ENCODE measurements around the gene CCDC83. TPM values are rescaled to one million over a fixed set of nuclear protein-coding genes. Genes with fewer than 3 reads are reported as not detected.

The CCDC83 gene
- total RNA-seq, 1 donor from 2014 or later, result not detected

DNA sequence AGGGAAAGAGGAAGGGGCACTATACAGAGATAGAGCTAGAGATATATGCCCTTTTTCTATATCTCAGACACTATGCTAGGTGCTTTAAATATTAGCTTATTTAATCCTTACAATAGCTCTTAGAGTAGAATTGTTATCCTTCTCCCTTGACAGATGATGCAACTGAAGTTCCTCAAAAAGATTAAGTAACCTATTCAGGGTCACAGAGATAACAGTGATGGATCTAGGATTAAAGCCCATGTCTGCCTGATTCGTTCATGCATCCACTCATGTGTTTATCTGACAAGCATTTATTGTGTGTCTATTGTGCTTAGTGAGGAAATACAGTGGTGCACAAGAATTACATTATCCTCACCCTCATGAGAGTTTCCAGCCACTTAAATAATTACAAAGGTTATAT is 8.7 kb downstream of the CCDC83 start:
- FAIRE-seq, result no peak
- TF ChIP-seq, protein P1, sequence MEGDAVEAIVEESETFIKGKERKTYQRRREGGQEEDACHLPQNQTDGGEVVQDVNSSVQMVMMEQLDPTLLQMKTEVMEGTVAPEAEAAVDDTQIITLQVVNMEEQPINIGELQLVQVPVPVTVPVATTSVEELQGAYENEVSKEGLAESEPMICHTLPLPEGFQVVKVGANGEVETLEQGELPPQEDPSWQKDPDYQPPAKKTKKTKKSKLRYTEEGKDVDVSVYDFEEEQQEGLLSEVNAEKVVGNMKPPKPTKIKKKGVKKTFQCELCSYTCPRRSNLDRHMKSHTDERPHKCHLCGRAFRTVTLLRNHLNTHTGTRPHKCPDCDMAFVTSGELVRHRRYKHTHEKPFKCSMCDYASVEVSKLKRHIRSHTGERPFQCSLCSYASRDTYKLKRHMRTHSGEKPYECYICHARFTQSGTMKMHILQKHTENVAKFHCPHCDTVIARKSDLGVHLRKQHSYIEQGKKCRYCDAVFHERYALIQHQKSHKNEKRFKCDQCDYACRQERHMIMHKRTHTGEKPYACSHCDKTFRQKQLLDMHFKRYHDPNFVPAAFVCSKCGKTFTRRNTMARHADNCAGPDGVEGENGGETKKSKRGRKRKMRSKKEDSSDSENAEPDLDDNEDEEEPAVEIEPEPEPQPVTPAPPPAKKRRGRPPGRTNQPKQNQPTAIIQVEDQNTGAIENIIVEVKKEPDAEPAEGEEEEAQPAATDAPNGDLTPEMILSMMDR (IDR thresholded peaks at IDR 0.05; ENCODE audit: insufficient read depth, low read length, severe bottlenecking), result no peak
- H3K4me3 ChIP-seq (ENCODE audit: low read depth, low read length), result no peak overlapping the region
- no peaks in the 10 kb centered on the region for H3K36me3 ChIP-seq (ENCODE audit: control insufficient read depth, insufficient read depth, low read length)
- peaks cover 1% of the 10 kb centered on the region for H3K27me3 ChIP-seq (ENCODE audit: control insufficient read depth, insufficient read depth, low read length)
- no peak for DNase-seq (ENCODE audit: low read depth)

DNA sequence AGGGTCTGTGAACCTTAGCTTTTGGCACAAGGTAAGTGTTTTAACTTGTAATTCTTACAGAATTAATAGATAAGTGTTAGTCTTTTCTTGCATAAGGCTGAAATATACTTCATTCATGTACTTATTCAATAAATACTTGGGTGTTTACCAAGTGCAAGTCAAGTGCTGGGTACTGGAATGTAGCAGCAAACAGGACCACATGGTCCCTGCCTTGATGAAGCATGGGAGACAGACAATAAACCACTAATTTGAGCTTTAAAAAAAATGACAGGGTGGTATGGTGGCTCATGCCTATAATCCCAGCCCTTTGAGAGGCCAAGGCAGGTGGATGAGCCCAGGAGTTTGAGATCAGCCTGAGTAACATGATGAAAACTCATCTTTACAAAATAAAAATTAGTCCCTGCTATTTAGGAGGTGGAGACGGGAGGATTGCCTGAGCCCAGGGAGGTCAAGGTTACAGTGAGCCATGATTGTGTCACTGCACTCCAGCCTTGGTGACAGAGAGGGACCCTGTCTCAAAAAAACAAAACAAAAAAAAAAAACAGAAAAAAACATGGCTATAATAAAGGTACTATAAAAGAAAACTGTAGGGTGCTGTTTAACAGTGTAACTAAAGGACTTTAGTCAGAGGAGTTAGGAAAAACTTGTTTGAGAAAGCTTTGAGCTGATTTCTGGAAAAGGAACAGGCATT is 11.1 kb downstream of the CCDC83 start:
- DNase-seq (ENCODE audit: low read depth) (no peak), FAIRE-seq (no peak)
- Histone ChIP-seq H3K27me3 (ENCODE audit: control insufficient read depth, insufficient read depth, low read length) (no peaks in the 10 kb centered on the region), H3K36me3 (ENCODE audit: control insufficient read depth, insufficient read depth, low read length) (no peaks in the 10 kb centered on the region), H3K4me3 (ENCODE audit: low read depth, low read length) (no peak overlapping the region)
- TF ChIP-seq, protein P1 (IDR thresholded peaks at IDR 0.05; ENCODE audit: insufficient read depth, low read length, severe bottlenecking), result no peak

DNA sequence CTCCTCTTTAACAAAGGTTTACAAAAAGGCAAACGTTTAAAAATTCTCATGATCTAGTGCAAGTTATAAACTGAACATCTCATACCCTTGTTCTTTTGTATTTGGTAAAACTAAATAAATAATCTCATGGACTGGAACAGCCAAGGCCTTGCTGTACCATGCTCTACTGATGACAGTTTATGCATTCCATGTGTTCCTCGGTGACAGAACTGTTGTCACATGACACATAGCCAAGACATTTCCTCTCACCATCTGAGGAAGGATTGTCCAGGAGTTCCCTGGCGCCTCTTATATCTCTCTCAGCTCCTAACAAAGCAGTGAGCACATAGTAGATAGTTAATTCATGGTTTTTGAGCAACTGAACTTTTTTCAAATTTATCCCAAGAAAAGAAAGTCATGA is 12.6 kb downstream of the CCDC83 start:
- Histone ChIP-seq H3K27me3 (ENCODE audit: control insufficient read depth, insufficient read depth, low read length) (no peaks in the 10 kb centered on the region), H3K4me3 (ENCODE audit: low read depth, low read length) (no peak overlapping the region), H3K36me3 (ENCODE audit: control insufficient read depth, insufficient read depth, low read length) (no peaks in the 10 kb centered on the region)
- FAIRE-seq (no peak), DNase-seq (ENCODE audit: low read depth) (no peak)
- TF ChIP-seq, protein P1 (IDR thresholded peaks at IDR 0.05; ENCODE audit: insufficient read depth, low read length, severe bottlenecking), result no peak

DNA sequence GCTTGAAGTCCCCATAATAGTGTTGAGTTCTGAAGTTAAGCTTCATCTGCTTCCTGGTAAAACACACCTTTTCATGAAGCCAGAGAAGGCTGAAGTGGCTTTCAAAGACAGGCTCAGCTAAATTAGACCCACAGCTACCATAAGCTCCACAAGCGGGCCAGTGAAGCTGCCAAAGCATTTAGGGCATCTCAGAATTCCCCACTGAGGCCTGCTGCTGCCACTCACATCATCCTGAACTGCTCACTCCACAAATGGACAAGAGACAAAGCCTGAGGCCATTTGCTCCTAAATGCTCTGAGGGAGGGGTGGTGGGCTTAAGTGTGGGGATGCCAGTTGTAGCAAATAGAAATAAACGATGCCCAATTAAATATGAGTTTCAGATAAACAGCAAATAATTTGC is 14.6 kb downstream of the CCDC83 start:
- H3K36me3 ChIP-seq (ENCODE audit: control insufficient read depth, insufficient read depth, low read length), result no peaks in the 10 kb centered on the region
- DNase-seq (ENCODE audit: low read depth) (no peak), FAIRE-seq (no peak)
- TF ChIP-seq, protein P1 (IDR thresholded peaks at IDR 0.05; ENCODE audit: insufficient read depth, low read length, severe bottlenecking), result no peak
- no peaks in the 10 kb centered on the region for H3K27me3 ChIP-seq (ENCODE audit: control insufficient read depth, insufficient read depth, low read length)
- H3K4me3 ChIP-seq (ENCODE audit: low read depth, low read length), result no peak overlapping the region

DNA sequence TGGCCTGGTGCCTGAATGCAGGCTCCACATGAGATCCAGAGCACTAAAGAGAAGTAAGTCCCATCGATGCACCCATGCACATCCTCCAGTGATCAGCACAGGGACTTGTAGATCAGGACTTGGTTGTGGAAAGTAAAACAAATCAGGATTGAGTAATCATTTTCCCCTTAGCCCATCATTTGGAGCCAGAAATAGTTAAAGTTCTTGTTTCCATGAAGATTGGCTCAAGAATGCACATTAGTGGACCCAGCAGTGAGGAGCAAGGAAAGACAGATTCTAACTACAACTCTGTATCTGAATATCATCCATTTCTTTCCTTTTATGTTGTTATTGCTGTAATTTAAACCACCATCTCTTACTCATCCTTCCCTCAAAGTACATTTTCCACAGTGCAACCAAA is 19.1 kb downstream of the CCDC83 start:
- no peak overlapping the region for H3K4me3 ChIP-seq (ENCODE audit: low read depth, low read length)
- DNase-seq (ENCODE audit: low read depth) (no peak), FAIRE-seq (no peak)
- TF ChIP-seq, protein P1 (IDR thresholded peaks at IDR 0.05; ENCODE audit: insufficient read depth, low read length, severe bottlenecking), result no peak
- H3K36me3 ChIP-seq (ENCODE audit: control insufficient read depth, insufficient read depth, low read length), result no peaks in the 10 kb centered on the region
- no peaks in the 10 kb centered on the region for H3K27me3 ChIP-seq (ENCODE audit: control insufficient read depth, insufficient read depth, low read length)

DNA sequence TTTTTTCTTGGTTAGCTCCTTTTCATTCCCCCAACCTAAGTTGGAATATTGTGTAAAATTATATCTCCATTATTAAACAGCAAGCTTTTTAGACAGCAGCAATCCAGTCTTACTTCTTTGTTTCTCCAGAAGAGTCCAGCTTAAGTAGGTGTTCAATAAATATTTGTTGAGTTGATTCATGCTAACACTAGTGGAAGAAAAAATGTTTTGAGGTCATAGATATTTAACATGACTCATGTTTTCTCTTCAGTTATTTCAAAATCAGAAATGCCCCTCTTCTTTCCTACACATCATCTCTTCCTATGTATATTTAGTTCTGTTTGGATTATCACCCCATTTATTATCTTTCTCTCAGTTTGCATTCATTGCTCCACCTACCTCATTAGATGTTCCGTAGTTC is 20.3 kb downstream of the CCDC83 start:
- DNase-seq (ENCODE audit: low read depth) (peak; percentile 91), FAIRE-seq (no peak)
- TF ChIP-seq, protein P1 (IDR thresholded peaks at IDR 0.05; ENCODE audit: insufficient read depth, low read length, severe bottlenecking), result no peak
- no peak overlapping the region for H3K4me3 ChIP-seq (ENCODE audit: low read depth, low read length)
- H3K36me3 ChIP-seq (ENCODE audit: control insufficient read depth, insufficient read depth, low read length), result no peaks in the 10 kb centered on the region
- no peaks in the 10 kb centered on the region for H3K27me3 ChIP-seq (ENCODE audit: control insufficient read depth, insufficient read depth, low read length)
